Measurements from ENCODE around the gene HCFC1.

Gene HCFC1

DNA sequence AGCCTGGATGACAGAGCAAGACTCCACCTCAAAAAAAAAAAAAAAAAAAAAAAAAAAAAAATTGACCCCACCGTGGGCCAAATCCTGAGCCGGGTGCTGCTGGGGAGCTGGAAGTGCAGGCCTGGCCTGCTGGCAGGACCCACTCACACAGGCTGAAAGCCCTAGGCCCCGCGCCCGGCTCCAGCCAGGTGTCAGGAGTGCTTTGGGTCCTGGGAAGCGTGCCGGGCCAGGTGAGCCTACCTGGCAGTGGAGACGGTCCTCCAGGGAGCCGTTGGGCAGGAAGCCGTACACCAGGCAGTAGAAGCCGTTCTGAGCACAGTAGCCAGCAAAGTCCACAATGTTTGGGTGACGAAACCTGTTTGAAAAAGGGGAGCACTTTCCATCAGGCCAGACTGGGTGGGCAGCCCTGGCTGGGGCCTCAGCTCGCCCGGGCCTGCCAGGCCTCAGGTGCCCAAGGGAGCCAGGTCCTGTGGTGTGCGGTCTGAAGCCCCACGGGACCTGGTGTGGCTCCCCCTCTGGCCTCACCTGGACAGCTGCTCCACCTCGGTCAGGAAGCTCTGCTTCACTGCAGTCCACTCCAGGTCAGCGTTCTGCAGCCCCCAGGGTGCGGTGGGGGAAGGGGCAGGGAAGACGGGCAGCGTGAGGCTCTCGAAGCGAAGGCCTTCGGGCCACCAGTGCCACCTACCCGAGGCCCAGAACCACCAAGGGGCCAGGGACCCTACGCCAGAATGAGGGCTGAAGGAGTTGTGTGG, 46.3 kb upstream of the HCFC1 start:
- Histone ChIP-seq H3K79me2 (ENCODE audit: insufficient read depth, low read length) (peaks cover 47% of the 10 kb centered on the region), H3K9ac (ENCODE audit: low read depth, low read length) (peak overlapping the region; percentile 94), H3K4me3 (ENCODE audit: low read depth in 1 of 2, low read length in 2 of 2) (peak overlapping the region; percentile 71 to 86; a peak in 3 of 4 replicates), H3K4me1 (ENCODE audit: insufficient read depth, low read length) (peaks cover 31% of the 10 kb centered on the region), H3K27me3 (ENCODE audit: insufficient read depth, low read length, poor library complexity) (no peaks in the 10 kb centered on the region), H3K27ac (ENCODE audit: low read length) (peak overlapping the region; percentile 90), H4K20me1 (ENCODE audit: insufficient read depth, low read length) (peaks cover 6% of the 10 kb centered on the region), H3K9me3 (ENCODE audit: insufficient read depth, low read length, severe bottlenecking) (no peaks in the 10 kb centered on the region), H2AFZ (ENCODE audit: low read depth, low read length) (no peak overlapping the region), H3K36me3 (ENCODE audit: insufficient read depth, low read length) (peaks cover 49% of the 10 kb centered on the region), H3K4me2 (ENCODE audit: insufficient read depth, low read length) (peak overlapping the region; percentile 92)
- ATAC-seq (ENCODE audit: insufficient read depth, low read depth) (no peak), DNase-seq (no peak)
- no peak for TF ChIP-seq EZH2 (IDR thresholded peaks at IDR 0.05; ENCODE audit: borderline replicate concordance, low read depth, low read length, severe bottlenecking)
- TF ChIP-seq, protein P1, sequence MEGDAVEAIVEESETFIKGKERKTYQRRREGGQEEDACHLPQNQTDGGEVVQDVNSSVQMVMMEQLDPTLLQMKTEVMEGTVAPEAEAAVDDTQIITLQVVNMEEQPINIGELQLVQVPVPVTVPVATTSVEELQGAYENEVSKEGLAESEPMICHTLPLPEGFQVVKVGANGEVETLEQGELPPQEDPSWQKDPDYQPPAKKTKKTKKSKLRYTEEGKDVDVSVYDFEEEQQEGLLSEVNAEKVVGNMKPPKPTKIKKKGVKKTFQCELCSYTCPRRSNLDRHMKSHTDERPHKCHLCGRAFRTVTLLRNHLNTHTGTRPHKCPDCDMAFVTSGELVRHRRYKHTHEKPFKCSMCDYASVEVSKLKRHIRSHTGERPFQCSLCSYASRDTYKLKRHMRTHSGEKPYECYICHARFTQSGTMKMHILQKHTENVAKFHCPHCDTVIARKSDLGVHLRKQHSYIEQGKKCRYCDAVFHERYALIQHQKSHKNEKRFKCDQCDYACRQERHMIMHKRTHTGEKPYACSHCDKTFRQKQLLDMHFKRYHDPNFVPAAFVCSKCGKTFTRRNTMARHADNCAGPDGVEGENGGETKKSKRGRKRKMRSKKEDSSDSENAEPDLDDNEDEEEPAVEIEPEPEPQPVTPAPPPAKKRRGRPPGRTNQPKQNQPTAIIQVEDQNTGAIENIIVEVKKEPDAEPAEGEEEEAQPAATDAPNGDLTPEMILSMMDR (IDR thresholded peaks at IDR 0.05; ENCODE audit: borderline replicate concordance, extremely low read depth, low read length, poor library complexity, severe bottlenecking) = no peak

- Histone ChIP-seq H3K9me3 (ENCODE audit: insufficient read depth, low read length, severe bottlenecking) (no peaks in the 10 kb centered on the region), H2AFZ (ENCODE audit: low read depth, low read length) (no peak overlapping the region), H3K36me3 (ENCODE audit: insufficient read depth, low read length) (peaks cover 63% of the 10 kb centered on the region), H3K4me1 (ENCODE audit: insufficient read depth, low read length) (peaks cover 31% of the 10 kb centered on the region), H3K4me3 (ENCODE audit: low read depth in 1 of 2, low read length in 2 of 2) (no peak overlapping the region), H3K27ac (ENCODE audit: low read length) (no peak overlapping the region), H4K20me1 (ENCODE audit: insufficient read depth, low read length) (peaks cover 11% of the 10 kb centered on the region), H3K4me2 (ENCODE audit: insufficient read depth, low read length) (peak overlapping the region; percentile 33; the same call in 1 of the 2 replicates), H3K27me3 (ENCODE audit: insufficient read depth, low read length, poor library complexity) (no peaks in the 10 kb centered on the region), H3K9ac (ENCODE audit: low read depth, low read length) (peak overlapping the region; percentile 21), H3K79me2 (ENCODE audit: insufficient read depth, low read length) (peaks cover 47% of the 10 kb centered on the region)
- DNase-seq (no peak), ATAC-seq (ENCODE audit: insufficient read depth, low read depth) (no peak)
- TF ChIP-seq EZH2 (IDR thresholded peaks at IDR 0.05; ENCODE audit: borderline replicate concordance, low read depth, low read length, severe bottlenecking) = no peak
- TF ChIP-seq, protein P1 (IDR thresholded peaks at IDR 0.05; ENCODE audit: borderline replicate concordance, extremely low read depth, low read length, poor library complexity, severe bottlenecking) = no peak
These were observed 44.9 kb upstream of the HCFC1 start for GRCh38 chrX:154016366-154017076.

DNA sequence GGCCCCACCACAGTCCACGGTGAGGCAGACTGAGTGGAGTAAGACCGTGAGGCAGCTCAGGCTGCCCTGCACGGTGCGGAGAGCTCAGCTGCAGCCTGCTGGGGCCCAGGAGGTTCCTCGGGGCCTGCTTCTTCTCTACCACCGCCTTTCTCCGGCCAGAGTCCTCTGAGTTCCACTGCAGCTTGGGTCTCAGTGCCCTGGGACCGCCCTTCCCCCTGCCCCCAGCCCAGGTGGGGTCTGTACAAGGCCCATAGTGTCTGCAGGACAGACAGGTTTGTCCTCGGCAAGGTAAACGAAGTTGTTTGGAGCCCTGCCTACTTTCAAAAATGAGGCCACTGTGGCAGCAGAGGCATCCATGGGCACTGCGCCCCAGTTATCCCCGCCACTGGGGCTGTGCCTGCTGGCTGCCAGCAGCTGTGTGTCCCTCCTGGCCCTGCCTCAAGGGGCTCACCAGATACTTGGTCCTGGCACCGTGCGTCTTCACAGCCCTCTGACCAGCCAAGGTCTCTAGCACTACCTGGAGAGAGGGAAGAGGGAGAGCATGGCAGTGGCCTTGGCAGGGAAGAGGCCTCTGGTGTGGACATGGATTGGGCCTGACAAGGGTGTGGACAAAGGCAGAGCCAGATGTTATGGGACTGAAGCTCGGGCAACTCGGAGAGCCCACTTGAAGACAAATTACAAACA, 44.1 kb upstream of the HCFC1 start:
- ATAC-seq (ENCODE audit: insufficient read depth, low read depth) (no peak), DNase-seq (no peak)
- H3K9ac ChIP-seq (ENCODE audit: low read depth, low read length) = no peak overlapping the region
- no peak overlapping the region for H3K27ac ChIP-seq (ENCODE audit: low read length)
- H4K20me1 ChIP-seq (ENCODE audit: insufficient read depth, low read length) = peaks cover 11% of the 10 kb centered on the region
- TF ChIP-seq EZH2 (IDR thresholded peaks at IDR 0.05; ENCODE audit: borderline replicate concordance, low read depth, low read length, severe bottlenecking) = no peak
- TF ChIP-seq, protein P1 (IDR thresholded peaks at IDR 0.05; ENCODE audit: borderline replicate concordance, extremely low read depth, low read length, poor library complexity, severe bottlenecking) = no peak
- H3K9me3 ChIP-seq (ENCODE audit: insufficient read depth, low read length, severe bottlenecking) = no peaks in the 10 kb centered on the region
- no peak overlapping the region for H3K4me3 ChIP-seq (ENCODE audit: low read depth in 1 of 2, low read length in 2 of 2)
- peaks cover 24% of the 10 kb centered on the region for H3K4me1 ChIP-seq (ENCODE audit: insufficient read depth, low read length)
- no peaks in the 10 kb centered on the region for H3K27me3 ChIP-seq (ENCODE audit: insufficient read depth, low read length, poor library complexity)
- no peak overlapping the region for H2AFZ ChIP-seq (ENCODE audit: low read depth, low read length)
- peaks cover 71% of the 10 kb centered on the region for H3K36me3 ChIP-seq (ENCODE audit: insufficient read depth, low read length)
- H3K79me2 ChIP-seq (ENCODE audit: insufficient read depth, low read length) = peaks cover 40% of the 10 kb centered on the region
- no peak overlapping the region for H3K4me2 ChIP-seq (ENCODE audit: insufficient read depth, low read length)
